COLO668 (cell line): Measurements from ENCODE around the gene UNC5C.

Experiments used
- DNase-seq: peaks from one replicate; lab custom pipeline; 2025; ENCODE audit not compliant: unreplicated experiment; lab: John Stamatoyannopoulos, UW

Gene UNC5C

GRCh38 chr4:95522682-95523530 is 25.9 kb downstream of the UNC5C start:
- DNase-seq, result no peak

DNA sequence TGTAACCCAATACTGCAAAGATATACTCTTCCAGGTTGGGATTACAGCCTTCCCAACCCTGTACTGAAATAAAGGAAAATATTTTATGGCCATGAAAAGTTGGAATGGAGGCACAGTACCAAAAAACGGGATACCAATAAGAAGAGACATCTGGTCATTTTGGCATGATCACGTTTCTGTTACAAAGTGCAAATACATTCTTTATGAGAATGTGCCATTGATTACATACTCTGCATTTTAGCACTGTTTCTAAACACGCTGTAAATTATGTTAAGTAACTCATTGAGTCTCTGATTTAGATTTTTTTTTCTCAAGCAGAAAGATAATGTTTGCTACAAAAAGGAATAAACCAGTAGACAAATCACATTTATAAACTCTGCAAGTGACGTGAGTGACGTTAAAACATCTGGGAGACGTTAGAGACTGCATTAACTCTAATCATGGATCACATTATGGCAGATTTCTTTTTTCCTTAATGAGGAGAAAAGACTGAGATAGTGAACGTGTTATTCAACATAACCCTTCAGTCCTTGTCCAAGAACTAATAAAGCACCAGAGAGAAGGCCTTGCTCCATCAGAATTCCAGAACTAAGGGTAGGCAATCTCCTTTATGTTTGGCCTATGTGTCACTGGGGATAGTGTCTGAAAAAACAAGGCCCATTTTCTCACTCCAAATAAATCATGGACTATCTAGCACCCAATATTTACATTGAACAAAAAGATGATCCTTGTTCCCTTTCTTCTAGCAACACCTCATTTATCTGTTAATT is 31.0 kb downstream of the UNC5C start:
- no peak for DNase-seq

GRCh38 chr4:95516528-95517017 is 32.2 kb downstream of the UNC5C start:
- DNase-seq, result no peak

- no peak for DNase-seq
These were observed 33.2 kb downstream of the UNC5C start for GRCh38 chr4:95515589-95515988.

DNA sequence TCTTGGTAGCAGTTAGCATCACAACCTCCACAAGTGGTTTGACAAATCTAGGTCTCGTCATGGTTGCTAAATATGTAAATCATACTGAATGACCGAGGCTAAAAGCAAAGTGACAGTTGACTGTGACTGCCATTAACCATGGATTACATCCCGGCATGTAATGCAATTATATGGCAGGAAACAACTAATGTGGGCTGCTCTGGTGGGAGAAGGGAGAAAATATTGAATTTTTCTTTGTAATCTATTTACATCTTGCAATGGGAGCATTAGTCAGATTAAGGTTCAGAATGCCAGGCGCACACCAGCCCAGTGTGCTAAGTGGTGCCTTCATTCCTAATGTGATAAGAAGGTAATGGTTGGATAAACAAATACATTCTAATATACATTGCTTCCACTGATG is 35.8 kb downstream of the UNC5C start:
- no peak for DNase-seq

DNA sequence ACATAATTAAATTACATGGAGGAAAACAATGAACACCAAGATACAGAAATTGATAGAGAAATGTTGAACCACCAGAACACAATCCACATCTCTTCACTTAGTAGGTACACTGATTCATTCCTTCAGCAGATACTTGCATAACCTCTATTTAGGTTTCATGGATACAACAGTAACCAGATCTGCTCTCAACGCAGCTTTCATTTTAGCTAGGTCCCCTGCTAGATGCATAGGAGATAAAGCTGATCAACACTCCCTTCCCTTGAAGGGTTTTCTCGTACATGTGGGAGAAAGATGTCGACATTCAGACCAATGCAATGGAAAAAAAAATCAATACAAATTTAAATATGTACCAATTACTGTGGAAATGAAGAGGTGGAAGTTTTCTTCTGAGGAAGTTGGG is 37.3 kb downstream of the UNC5C start:
- no peak for DNase-seq

- no peak for DNase-seq
These were observed 37.9 kb downstream of the UNC5C start for GRCh38 chr4:95510877-95511276.

DNA sequence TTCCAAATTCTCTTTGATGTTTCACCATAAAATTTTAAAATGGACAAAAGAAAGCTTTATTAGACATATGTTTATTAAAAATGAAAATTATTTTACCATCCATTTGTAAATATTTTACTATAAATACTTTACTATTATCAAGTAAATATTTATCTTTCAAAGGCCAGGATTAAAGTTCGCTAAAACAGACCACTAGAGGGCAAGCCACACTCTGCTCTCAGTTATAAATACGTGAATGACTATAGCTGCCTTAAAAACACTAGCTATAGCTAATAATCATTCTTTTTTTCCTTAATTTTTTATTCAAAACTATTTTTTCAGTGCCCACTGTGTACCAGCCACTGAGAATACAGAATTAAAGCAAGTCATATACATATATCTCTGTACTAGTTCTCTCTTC is 38.6 kb downstream of the UNC5C start:
- DNase-seq, result no peak

GRCh38 chr4:95508421-95508820 is 40.4 kb downstream of the UNC5C start:
- DNase-seq, result no peak

GRCh38 chr4:95507561-95507960 is 41.2 kb downstream of the UNC5C start:
- DNase-seq, result no peak

DNA sequence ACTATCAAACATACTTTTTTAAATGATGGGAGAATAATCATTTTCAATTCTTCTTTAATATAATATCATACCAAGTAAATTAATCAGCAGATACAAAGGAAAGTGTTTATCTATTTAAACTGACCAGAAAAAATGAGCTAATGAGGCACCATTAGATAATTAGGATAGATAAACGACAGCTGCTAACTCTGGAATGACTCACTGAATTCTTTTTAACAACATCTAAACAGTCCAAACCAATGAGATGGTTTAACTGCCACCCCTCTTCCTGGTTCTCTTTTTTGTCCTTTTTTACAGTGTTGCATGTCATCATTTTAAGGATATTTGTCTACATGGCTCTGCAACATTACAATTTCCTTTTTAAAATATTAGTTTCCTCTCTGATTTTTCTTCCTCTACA is 41.6 kb downstream of the UNC5C start:
- no peak for DNase-seq

DNA sequence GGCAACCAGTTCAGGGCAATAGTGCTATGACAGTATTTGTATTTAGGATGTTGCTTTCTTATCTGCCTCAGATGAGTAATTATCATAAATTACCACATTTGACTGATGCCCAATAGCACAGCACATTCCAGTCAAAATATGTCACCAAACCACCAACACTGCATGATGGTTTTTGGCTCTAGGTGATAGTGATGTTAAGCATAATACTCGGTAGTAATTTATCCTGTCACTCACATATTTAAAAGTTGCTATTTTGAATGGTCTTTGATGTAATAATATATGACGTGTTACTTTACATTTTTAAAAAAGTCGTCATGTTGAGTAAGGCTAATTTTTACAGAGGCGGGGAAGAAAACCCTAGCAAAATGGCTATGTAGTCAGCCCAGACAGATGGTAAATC is 42.5 kb downstream of the UNC5C start:
- DNase-seq, result no peak

DNA sequence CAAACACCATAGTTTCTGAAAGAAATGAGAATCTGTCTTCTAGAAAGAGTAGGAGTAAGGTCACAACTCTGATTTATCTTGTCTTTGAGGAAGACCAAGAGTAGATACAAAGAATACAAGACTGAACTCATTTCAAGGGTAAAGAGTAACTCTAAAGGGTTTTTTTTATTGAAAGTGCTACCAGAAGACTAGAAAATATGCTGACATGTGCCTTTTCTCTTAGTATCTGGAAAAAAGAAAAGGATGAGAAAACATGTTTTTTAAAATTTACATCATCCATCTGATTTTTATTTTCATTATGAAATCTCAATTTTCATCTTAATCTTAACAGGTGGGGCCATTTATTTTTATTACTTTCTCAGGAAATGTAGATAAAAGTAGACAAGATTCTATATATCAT is 43.0 kb downstream of the UNC5C start:
- no peak for DNase-seq

- DNase-seq, result no peak
These were observed 43.6 kb downstream of the UNC5C start for GRCh38 chr4:95505151-95505550.

DNA sequence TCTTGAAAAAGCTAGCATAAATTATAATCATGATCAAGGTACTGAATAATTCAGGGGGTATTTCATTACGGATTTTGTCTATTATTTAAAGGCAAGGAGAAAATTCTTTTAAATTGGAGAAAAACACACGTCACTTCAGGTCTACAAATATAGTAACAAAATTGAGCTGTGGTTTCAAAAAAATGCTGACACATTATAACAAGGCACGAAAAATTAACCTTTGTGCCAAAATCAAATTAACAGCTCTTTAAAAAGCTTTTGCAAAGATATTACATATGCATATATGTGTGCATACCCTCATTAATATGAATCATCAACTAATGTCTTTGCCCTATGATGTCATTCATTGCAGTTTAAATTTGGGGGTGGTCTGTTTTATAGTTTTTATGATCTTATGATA is 44.3 kb downstream of the UNC5C start:
- DNase-seq, result no peak

DNA sequence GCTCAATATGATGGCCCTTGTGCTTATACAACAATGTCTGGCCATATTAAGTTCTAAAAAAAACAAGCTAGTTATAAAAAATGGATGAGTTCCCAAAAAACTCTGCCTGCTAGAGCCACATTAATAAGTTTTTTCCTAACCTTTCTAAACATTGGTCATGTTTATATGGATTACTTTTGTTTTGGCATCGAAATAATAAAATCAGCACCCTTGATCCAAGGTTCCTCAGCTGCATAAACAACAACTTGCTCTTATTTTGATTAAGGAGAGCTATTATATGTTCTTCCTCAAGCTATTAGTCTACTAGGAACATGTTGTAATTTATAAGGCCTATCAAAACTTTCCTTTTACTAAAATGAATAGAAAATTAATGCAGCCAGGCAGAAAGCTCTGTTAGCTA is 48.4 kb downstream of the UNC5C start:
- no peak for DNase-seq

- no peak for DNase-seq
These were observed 49.5 kb downstream of the UNC5C start for GRCh38 chr4:95499291-95499696.

- no peak for DNase-seq
These were observed 54.6 kb downstream of the UNC5C start for GRCh38 chr4:95494186-95494585.

GRCh38 chr4:95478679-95479078 is 70.1 kb downstream of the UNC5C start:
- DNase-seq, result no peak

- DNase-seq, result no peak
These were observed 72.7 kb downstream of the UNC5C start for GRCh38 chr4:95476121-95476520.

GRCh38 chr4:95472534-95472933 is 76.2 kb downstream of the UNC5C start:
- no peak for DNase-seq

GRCh38 chr4:95470622-95471021 is 78.2 kb downstream of the UNC5C start:
- DNase-seq, result no peak
